Activated naive CD8-positive, alpha-beta T cell treated with anti-CD3 and anti-CD28 coated beads, Interleukin-2, amount 10 ng/mL, durations not matched to agents 7 days and 5 days (primary cell): Measurements from ENCODE around the gene TEX54. TPM values are rescaled to one million over a fixed set of nuclear protein-coding genes. Genes with fewer than 3 reads are reported as not detected.
"Not testable (repeated sequence)": the region's sequence is repeated elsewhere in the genome, so short reads cannot be mapped to it uniquely, and the experiment has no call there.

Experiments
- ATAC-seq: fragments of 150-1000 bp; cut with Tn5 transposase; one replicate; pipeline ENCODE4 v1.10.0; 2021; ENCODE audit warnings: low read depth, moderate library complexity
- POLR2A ChIA-PET: fragments of 350-600 bp; sonication (Branson Sonifier 250); formaldehyde crosslinking; loops from one replicate; lab custom pipeline; 2021; ENCODE audit warnings: antibody characterized with exemption; lab: Charles Lee
- DNase-seq: peaks from one replicate; pipeline ENCODE4 v3.0.0; 2021
- H3K27ac Mint-ChIP-seq: one replicate; pipeline ENCODE4 v1.8.0; 2022; ENCODE audit warnings: mild to moderate bottlenecking, mixed read lengths
- H3K27me3 Mint-ChIP-seq: one replicate; pipeline ENCODE4 v1.8.0; 2022; ENCODE audit warnings: mild to moderate bottlenecking, moderate library complexity, mixed read lengths
- H3K36me3 Mint-ChIP-seq: one replicate; pipeline ENCODE4 v1.8.0; 2021; ENCODE audit warnings: mild to moderate bottlenecking, mixed read lengths
- H3K4me1 Mint-ChIP-seq: one replicate; pipeline ENCODE4 v1.8.0; 2021; ENCODE audit warnings: mixed read lengths
- H3K4me3 Mint-ChIP-seq: one replicate; pipeline ENCODE4 v1.8.0; 2022; ENCODE audit warnings: mild to moderate bottlenecking, moderate library complexity, mixed read lengths
- H3K9me3 Mint-ChIP-seq: one replicate; pipeline ENCODE4 v1.8.0; 2021; ENCODE audit warnings: mixed read lengths
- total RNA-seq, 2 experiments: library from RNA; stranded (reverse); gene quantifications; one replicate each; pipeline ENCODE4 v1.2.3, GENCODE V29; 2021

TEX54 gene
- total RNA-seq, 2 experiments from 2014 or later: not detected

DNA sequence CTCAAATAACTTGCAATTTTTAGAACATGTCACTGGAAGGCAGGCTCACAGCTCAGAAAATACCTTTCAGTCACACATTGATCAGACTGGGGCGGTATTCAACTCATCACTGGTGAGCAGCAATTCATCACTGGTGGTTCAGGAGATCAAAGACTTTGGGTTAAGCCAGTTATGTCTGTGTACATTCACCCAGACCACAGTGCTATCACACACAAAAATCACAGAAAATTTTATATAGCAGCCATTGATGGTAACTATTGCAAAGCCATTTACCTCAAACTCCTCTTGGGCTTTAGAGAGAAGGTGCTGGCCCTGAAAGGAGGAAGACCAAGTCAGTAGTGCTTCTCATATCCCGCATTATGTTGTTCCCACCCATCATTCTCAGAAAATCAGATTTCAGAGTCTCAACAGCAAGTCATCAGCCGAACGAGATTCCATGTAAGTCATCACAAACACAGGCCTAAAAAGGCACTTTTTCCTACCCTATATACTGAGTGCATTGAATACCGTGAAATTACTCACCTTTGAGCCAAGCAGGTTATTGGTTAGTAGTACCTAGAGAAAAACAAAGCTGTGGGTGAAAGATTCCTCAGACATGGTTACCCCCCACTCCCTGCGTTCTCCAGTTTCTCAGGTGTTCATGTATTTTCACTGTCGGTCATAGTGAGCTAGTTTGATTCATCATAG is 20.8 kb upstream of the TEX54 start:
- DNase-seq: no peak
- no peaks in the 10 kb centered on the region for H3K27me3 Mint-ChIP-seq
- peaks cover 39% of the 10 kb centered on the region for H3K4me1 Mint-ChIP-seq
- peaks cover 40% of the 10 kb centered on the region for H3K36me3 Mint-ChIP-seq
- ATAC-seq: peak; percentile 12
- POLR2A ChIA-PET: interaction anchor here (1.1 to 10.5 kb wide), 14 partner anchors 8 to 262 kb away, joined by 3 to 429 read pairs (median 24); partner anchors contain the start of genes BSCL2, GNG3, HNRNPUL2 and NXF1
- no peaks in the 10 kb centered on the region for H3K9me3 Mint-ChIP-seq
- H3K27ac Mint-ChIP-seq: peak overlapping the region; percentile 98
- peak overlapping the region; percentile 96 for H3K4me3 Mint-ChIP-seq

DNA sequence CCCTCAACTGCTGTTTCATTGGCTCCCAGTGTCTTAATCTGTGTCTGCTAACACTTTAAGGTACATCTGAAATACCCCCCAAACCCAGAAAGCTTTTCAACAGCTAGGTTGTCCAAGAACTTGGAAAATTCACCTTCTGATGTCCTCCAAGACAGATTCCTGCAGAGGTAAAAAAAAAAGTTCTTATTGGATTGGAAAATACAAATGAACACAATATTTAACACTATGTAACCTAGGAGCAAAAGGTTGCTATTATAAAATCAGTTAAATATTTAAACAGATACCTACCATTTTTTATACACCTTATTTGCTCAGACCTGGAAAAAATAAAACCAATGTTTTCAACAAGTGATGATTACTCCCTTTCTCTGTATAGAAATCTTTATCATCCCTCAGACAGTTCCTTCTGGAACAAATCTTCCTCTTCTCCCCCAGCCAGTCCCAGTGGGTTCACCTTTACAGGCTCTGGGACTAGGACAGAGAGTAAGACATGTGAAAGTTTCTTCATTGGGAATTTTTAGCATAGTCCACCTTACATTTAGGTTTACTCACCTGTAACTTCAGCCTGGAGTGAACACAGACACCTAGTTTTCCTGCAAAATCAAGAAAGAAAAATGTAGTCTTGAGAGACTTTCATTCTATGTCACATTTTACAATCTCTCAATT is 20.0 kb upstream of the TEX54 start:
- Mint-ChIP-seq H3K4me3 (peak overlapping the region; percentile 96), H3K36me3 (peaks cover 40% of the 10 kb centered on the region), H3K9me3 (no peaks in the 10 kb centered on the region), H3K27me3 (no peaks in the 10 kb centered on the region), H3K27ac (peak overlapping the region; percentile 98), H3K4me1 (peaks cover 36% of the 10 kb centered on the region)
- DNase-seq (no peak), ATAC-seq (no peak)
- POLR2A ChIA-PET: interaction anchor here (1.6 to 10.5 kb wide), 7 partner anchors 9 to 125 kb away, joined by 3 to 429 read pairs (median 116); partner anchors contain the start of genes HNRNPUL2, NXF1, SLC3A2 and TMEM179B

DNA sequence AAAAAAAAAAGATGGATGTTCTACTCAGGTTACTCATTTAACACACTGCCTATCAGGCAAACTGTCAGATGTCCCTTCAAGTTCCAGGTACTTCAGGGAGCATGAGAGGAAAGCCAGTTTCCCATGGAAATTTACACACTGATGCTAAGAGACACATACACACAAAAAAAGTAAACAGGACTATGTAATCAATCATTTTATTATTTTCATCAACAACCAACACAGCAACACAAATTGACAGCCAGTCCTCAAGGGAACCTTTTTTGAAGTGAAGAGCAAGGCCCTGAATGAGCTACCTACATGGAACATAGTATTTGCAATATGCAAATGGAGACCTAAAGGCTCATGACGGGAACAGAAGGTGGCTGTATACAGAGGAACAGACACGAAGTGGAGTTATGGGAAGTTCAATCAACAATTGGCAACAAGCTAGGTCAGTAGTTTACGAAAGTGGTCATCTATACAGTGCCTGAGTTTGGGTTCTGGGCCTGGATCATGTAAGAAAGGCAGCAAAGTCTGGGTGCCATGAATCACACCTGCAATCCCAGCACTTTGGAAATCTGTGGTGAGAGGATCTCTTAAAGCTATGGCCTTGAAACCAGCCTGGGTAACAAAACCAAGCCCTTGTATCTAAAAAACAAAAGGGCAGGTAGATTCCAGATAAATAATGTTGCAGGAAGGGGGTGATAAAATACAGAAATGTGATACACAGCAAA is 19.3 kb upstream of the TEX54 start:
- POLR2A ChIA-PET: interaction anchor here (0.5 to 10.5 kb wide), 10 partner anchors 8 to 278 kb away, joined by 3 to 429 read pairs (median 4); partner anchors contain the start of genes EEF1G, NXF1, SLC3A2 and TMEM179B

DNA sequence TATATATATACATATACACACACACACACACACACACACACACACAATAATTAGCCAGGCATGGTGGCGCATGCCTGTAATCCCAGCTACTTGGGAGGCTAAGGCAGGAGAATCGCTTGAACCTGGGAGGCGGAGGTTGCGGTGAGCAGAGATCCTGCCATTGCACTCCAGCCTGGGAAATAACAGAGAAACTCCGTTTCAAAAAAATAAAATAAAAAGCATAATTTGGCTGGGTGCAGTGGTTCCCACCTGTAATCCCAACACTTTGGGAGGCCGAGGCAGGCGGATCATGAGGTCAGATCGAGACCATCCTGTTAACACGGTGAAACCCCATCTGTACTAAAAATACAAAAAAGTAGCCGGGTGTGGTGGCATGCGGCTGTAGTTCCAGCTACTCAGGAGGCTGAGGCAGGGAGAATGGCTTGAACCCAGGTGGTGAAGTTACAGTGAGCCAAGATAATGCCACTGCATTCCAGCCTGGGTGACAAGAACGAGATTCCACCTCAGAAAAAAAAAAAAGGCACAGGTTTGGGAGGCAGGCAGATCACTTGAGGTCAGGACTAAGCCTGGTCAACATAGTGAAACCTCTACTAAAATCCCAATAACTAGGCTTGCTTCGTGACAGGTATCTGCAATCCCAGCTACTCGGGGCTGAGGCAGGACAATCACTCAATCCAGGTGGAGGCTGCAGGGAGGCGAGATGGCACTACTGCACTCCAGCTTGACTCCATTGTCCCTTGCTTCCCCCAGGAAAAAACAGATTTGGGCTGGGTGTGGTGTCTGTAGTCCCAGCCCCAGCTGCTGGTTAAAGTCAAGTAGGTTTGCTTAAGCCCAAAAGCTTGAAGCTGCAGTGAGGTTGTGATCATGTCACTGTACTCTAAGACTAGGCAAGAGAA is 18.5 kb upstream of the TEX54 start:
- peak overlapping the region; percentile 38 for H3K4me3 Mint-ChIP-seq
- no peaks in the 10 kb centered on the region for H3K27me3 Mint-ChIP-seq
- H3K27ac Mint-ChIP-seq: no peak overlapping the region
- no peaks in the 10 kb centered on the region for H3K9me3 Mint-ChIP-seq
- peaks cover 33% of the 10 kb centered on the region for H3K4me1 Mint-ChIP-seq
- POLR2A ChIA-PET: interaction anchor here (0.5 to 10.5 kb wide), 11 partner anchors 7 to 277 kb away, joined by 3 to 429 read pairs (median 5); partner anchors contain the start of genes EEF1G, NXF1, SLC3A2 and STX5
- DNase-seq: no peak
- no peak for ATAC-seq
- peaks cover 40% of the 10 kb centered on the region for H3K36me3 Mint-ChIP-seq

More for the DNA sequence above, 19.3 kb upstream of the TEX54 start:
- H3K4me1 Mint-ChIP-seq: peaks cover 33% of the 10 kb centered on the region
- H3K27ac Mint-ChIP-seq: peak overlapping the region; percentile 52
- H3K27me3 Mint-ChIP-seq: no peaks in the 10 kb centered on the region
- peak overlapping the region; percentile 38 for H3K4me3 Mint-ChIP-seq
- no peak for ATAC-seq
- no peak for DNase-seq
- H3K36me3 Mint-ChIP-seq: peaks cover 40% of the 10 kb centered on the region
- no peaks in the 10 kb centered on the region for H3K9me3 Mint-ChIP-seq

DNA sequence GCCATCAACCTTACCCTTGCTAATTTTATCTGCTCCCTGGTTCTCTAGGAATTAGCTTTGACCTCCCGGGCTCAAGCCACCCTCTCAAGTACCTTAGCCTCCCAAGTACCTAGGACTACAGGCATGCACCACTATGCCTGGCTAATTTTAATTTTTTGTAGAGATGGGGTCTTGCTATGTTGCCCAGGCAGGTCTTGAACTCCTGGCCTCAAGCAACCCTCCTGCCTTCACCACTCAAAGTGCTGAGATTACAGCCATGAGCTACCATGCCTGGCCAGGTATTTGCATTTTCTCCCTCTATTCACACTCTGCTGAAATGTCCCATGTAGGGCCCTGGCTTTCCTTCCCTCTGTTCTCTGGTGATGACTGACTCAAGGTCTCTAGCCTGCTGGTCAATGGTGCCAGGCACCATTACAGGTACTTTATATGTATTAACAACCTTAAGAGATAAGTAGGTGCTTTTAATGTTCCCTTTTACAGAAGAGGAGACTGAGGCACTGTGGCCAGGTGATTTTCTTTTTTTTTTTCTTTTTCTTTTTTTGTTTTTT is 15.2 kb upstream of the TEX54 start:
- no peaks in the 10 kb centered on the region for H3K9me3 Mint-ChIP-seq
- no peak for ATAC-seq
- POLR2A ChIA-PET: interaction anchor here (1.1 to 10.5 kb wide), 3 partner anchors 33 to 121 kb away, joined by 3 to 117 read pairs (median 5); partner anchors contain the start of genes SLC3A2 and TMEM179B
- peaks cover 14% of the 10 kb centered on the region for H3K36me3 Mint-ChIP-seq
- H3K4me1 Mint-ChIP-seq: peaks cover 16% of the 10 kb centered on the region
- H3K4me3 Mint-ChIP-seq: no peak overlapping the region
- H3K27ac Mint-ChIP-seq: peak overlapping the region; percentile 21
- no peaks in the 10 kb centered on the region for H3K27me3 Mint-ChIP-seq
- DNase-seq: no peak

DNA sequence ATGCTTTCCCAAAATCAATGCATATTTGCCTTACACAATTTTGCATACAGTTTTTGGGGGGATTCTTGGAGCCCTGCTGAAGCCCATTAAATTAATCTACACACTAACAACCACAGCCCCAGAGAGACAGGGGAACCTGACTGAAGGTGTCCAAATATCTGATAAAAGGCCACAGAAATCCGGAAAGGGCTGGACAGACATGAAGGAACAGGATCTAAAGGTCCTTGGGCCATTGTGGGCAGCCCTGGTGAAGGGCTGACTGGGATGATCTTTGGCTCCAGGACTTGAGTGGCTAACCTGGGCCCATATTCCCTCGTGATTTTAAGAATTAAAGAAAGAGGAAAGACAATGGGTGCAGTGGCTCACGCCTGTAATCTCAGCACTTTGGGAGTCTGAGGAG is 13.5 kb upstream of the TEX54 start:
- H3K27ac Mint-ChIP-seq: no peak overlapping the region
- no peak for ATAC-seq

DNA sequence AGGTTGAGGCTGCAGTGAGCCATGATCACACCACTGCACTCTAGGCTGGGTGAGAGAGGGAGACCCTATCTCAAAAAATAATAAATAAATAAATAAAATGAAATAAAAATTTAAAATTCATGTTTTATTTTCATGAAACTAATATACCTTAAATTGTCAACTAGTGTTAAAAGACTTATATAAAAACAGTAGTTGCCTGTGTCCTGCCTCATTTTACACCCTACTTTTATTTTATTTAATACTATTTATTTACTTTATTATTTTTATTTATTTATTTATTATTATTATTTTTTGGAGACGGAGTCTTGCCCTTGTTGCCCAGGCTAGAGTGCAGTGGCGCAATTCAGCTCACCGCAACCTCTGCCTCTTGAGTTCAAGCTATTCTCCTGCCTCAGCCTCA is 11.5 kb upstream of the TEX54 start:
- DNase-seq (no peak), ATAC-seq (no peak)
- Mint-ChIP-seq H3K4me1 (peaks cover 13% of the 10 kb centered on the region), H3K4me3 (no peak overlapping the region), H3K36me3 (peaks cover 4% of the 10 kb centered on the region), H3K27me3 (no peaks in the 10 kb centered on the region), H3K9me3 (no peaks in the 10 kb centered on the region), H3K27ac (no peak overlapping the region)
- POLR2A ChIA-PET: interaction anchor here (0.5 to 3.6 kb wide), 5 partner anchors 10 to 163 kb away, joined by 3 to 116 read pairs (median 3); partner anchors contain the start of genes STX5 and TEX54

More for the DNA sequence above, 13.5 kb upstream of the TEX54 start:
- H3K4me3 Mint-ChIP-seq: no peak overlapping the region
- peaks cover 6% of the 10 kb centered on the region for H3K4me1 Mint-ChIP-seq
- H3K36me3 Mint-ChIP-seq: peaks cover 3% of the 10 kb centered on the region
- H3K9me3 Mint-ChIP-seq: no peaks in the 10 kb centered on the region
- DNase-seq: no peak
- POLR2A ChIA-PET: interaction anchor here (0.7 kb wide), 1 partner anchor 9 kb away, joined by 8 read pairs; no protein-coding TSS in a partner anchor
- H3K27me3 Mint-ChIP-seq: no peaks in the 10 kb centered on the region

DNA sequence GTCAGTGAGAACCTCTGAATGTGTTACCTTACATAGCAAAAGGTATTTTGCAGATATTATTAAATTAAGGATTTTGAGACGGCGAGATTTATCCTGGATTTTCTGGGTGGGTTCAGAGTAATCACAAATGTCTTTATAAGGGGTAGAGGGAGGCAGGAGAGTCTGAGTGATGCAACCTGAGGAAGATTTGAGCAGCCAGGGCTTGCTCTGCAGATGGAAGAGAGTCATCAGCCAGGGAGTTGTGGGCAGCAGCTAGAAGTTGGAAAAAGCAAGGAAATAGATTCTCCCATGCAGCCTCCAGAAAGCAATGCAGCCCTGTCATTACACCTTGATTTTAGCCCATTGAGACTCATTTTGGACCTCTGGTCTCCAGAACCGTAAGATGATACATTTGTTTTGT is 10.8 kb upstream of the TEX54 start:
- ATAC-seq (no peak), DNase-seq (no peak)
- POLR2A ChIA-PET: interaction anchor here (0.5 to 3.6 kb wide), 9 partner anchors 10 to 242 kb away, joined by 3 to 116 read pairs (median 5); partner anchors contain the start of genes HNRNPUL2, MTA2, SLC3A2 and STX5
- H3K9me3 Mint-ChIP-seq: no peaks in the 10 kb centered on the region
- no peak overlapping the region for H3K27ac Mint-ChIP-seq
- peaks cover 2% of the 10 kb centered on the region for H3K36me3 Mint-ChIP-seq
- H3K4me3 Mint-ChIP-seq: no peak overlapping the region
- H3K27me3 Mint-ChIP-seq: no peaks in the 10 kb centered on the region
- H3K4me1 Mint-ChIP-seq: peaks cover 13% of the 10 kb centered on the region

DNA sequence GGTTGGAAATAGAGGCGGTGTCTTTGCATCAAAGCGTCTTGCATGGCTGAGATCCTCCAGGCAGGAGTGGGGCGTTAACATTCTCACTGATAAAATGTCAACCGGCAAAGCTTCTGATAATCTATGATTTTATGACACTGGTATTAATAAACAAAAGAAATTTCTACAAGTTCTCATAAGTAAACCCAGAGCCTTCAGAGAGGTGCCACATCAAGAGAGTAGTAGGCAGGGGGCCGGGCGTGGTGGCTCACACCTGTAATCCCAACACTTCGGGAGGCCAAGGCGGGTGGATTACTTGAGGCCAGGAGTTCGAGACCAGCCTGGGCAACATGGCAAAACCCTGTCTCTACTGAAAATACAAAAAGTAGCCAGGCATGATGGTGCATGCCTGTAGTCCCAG is 10.2 kb upstream of the TEX54 start:
- not testable (repeated sequence) for DNase-seq, H3K27ac Mint-ChIP-seq, H3K4me3 Mint-ChIP-seq, H3K36me3 Mint-ChIP-seq, H3K9me3 Mint-ChIP-seq, ATAC-seq, H3K27me3 Mint-ChIP-seq
- POLR2A ChIA-PET: interaction anchor here (0.6 to 4.2 kb wide), 13 partner anchors 11 to 1342 kb away, joined by 3 to 116 read pairs (median 5); partner anchors contain the start of genes HNRNPUL2, MTA2, SLC3A2 and STX5
- peaks cover 13% of the 10 kb centered on the region for H3K4me1 Mint-ChIP-seq

DNA sequence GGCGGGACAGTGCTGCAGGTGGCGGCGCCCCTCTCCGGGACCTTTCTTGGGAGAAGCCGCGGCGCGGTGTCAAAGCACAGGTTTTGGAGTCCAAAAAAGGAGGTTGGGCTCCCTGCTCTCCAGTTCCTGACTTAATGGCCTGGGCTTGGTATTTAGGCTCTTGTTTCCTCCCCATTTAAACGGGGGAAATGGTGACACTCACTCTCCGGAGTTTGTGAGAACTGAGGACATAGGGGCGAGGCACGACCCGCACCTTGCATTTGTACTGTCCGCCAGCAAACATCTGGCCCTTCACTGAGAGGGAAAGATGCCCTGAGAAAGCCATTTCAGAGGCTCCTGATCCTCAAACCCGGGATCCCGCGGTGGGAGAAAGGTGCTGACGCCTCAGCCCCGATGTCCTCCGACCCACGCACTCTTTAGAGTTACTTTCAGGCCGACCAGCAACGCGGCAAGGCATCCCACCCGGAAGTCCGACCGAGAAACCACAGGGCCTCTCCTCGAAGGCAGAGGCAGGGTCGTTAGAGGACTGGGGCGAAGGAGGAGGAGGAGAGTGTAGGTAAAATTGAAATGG is 9.6 kb upstream of the TEX54 start:
- no peak for ATAC-seq
- Mint-ChIP-seq H3K9me3 (no peaks in the 10 kb centered on the region), H3K4me1 (peaks cover 18% of the 10 kb centered on the region), H3K36me3 (peaks cover 4% of the 10 kb centered on the region), H3K27me3 (no peaks in the 10 kb centered on the region), H3K27ac (no peak overlapping the region), H3K4me3 (no peak overlapping the region)
- POLR2A ChIA-PET: interaction anchor here (0.6 to 4.2 kb wide), 40 partner anchors 10 to 298 kb away, joined by 3 to 429 read pairs (median 12); partner anchors contain the start of genes B3GAT3, BSCL2, C11orf98 and CSKMT
- peak; percentile 58 for DNase-seq

DNA sequence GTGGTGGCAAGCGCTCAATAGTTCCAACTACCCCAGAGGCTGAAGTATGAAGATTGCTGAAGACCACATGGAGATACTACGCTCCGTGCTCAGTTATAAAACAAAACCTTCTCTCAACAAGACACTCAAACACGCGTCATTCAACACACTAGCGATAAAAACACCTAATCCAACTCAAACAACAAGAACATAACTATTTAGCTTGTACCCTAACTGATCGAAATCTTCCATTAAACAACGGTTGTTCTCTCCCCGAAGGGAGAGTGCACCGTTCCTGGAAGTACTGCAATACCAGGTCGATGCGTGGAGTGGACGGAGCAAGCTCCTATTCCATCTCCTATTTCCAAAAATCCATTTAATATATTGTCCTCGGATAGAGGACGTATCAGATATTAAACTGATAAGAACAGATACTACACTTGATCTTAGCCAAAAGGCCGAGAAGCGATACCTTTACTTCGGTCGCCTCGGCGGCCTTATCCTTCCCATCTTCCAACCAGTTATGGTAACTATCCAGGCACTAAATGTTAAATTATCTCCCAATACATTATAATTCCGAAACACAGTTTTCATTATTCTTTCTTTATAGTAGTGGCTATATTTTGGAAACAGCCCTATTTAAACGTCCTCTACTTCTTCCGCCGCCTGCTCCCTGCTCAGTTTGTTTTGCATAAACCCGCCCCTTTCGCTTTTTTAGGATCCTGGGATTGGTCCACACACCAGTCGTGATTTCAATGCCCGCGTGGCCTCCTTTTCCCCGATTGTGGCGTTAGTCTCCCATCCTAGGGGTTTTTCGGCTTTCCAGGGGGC is 8.9 kb upstream of the TEX54 start:
- Mint-ChIP-seq H3K4me1 (peaks cover 20% of the 10 kb centered on the region), H3K36me3 (peaks cover 4% of the 10 kb centered on the region), H3K9me3 (no peaks in the 10 kb centered on the region), H3K27ac (no peak overlapping the region), H3K4me3 (no peak overlapping the region), H3K27me3 (no peaks in the 10 kb centered on the region)
- ATAC-seq (peak; percentile 69), DNase-seq (peak; percentile 81)
- POLR2A ChIA-PET: interaction anchor here (0.6 to 4.2 kb wide), 69 partner anchors 9 to 1404 kb away, joined by 3 to 429 read pairs (median 6); partner anchors contain the start of genes B3GAT3, BSCL2, C11orf98 and CSKMT
